Duodenal mucosa (tissue), 2 donors: ENCODE data around the gene MAML2.

Source experiments
- H3K27ac ChIP-seq: one replicate; pipeline ENCODE4 v1.7.0; 2013; ENCODE audit warnings: low read depth, low read length
- H3K27me3 ChIP-seq, 2 donors: one replicate each; pipeline ENCODE4 v1.7.0; 2013; ENCODE audit warnings: low read length in 2 of 2, control low read depth in 1 of 2; ENCODE audit not compliant: insufficient read depth in 2 of 2, control insufficient read depth in 1 of 2
- H3K36me3 ChIP-seq, 2 donors: one replicate each; pipeline ENCODE4 v1.7.0; 2013; ENCODE audit warnings: low read length in 2 of 2, control low read depth in 1 of 2; ENCODE audit not compliant: insufficient read depth in 2 of 2, control insufficient read depth in 1 of 2
- H3K4me1 ChIP-seq, 2 donors: one replicate each; pipeline ENCODE4 v1.7.0; 2013; ENCODE audit warnings: low read length in 2 of 2, control low read depth in 1 of 2; ENCODE audit not compliant: insufficient read depth in 2 of 2, control insufficient read depth in 1 of 2
- H3K4me3 ChIP-seq, 2 donors: one replicate each; pipeline ENCODE4 v1.7.0; 2013; ENCODE audit warnings: low read length in 2 of 2, low read depth in 1 of 2
- H3K9ac ChIP-seq, 2 donors: one replicate each; pipeline ENCODE4 v1.7.0; 2013; ENCODE audit warnings: low read length in 2 of 2, low read depth in 1 of 2
- H3K9me3 ChIP-seq, 2 donors: one replicate each; pipeline ENCODE4 v1.7.0; 2013; ENCODE audit warnings: low read length in 2 of 2, control low read depth in 1 of 2; ENCODE audit not compliant: control insufficient read depth in 1 of 2

Gene MAML2

GRCh38 chr11:96205460-96205809, 137.6 kb downstream of the MAML2 start:
- H3K9me3 ChIP-seq, result no peaks in the 10 kb centered on the region
- H3K9ac ChIP-seq, result no peak overlapping the region
- peaks cover 7 to 17% of the 10 kb centered on the region in 2 donors for H3K4me1 ChIP-seq
- no peaks in the 10 kb centered on the region for H3K27me3 ChIP-seq
- no peaks in the 10 kb centered on the region for H3K36me3 ChIP-seq
- H3K4me3 ChIP-seq, result no peak overlapping the region
- H3K27ac ChIP-seq, result no peak overlapping the region

DNA sequence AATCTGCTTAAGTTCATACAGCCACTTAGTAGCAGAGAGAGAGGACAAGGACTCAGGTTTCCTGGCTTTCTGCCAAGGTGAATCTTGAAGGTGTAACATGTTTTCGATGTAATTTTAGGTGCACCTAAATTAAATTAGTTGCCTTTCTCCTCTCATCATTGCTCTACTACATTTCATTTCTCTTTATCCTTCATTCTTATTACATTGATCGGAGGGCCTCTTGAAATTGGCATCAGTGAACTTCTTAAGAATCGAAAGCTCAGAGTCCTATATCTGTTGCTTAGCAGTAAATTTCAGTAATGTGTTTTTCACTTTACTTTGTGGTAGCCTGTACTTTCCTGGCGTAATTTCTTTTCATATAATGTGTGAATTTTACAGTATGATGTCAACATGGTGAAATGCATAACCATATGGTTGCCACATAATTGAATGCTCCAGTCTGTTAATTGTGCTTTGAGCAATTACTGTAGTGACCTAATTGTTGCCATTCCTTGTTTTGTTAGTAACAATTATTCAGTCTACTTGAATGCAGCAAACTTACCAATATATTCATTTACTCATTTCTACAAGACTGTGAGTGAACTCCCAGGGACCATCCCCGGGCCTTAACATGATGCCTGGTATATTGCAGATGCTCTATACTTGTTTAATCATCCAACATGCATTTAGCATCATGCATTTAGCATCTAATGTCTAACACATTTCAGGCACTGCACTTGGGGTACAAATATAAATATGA, 138.1 kb downstream of the MAML2 start:
- no peak overlapping the region for H3K27ac ChIP-seq
- H3K4me3 ChIP-seq, result no peak overlapping the region
- H3K27me3 ChIP-seq, result no peaks in the 10 kb centered on the region
- H3K9ac ChIP-seq, result no peak overlapping the region
- H3K4me1 ChIP-seq, result peaks cover 12 to 22% of the 10 kb centered on the region in 2 donors
- no peaks in the 10 kb centered on the region for H3K9me3 ChIP-seq
- no peaks in the 10 kb centered on the region for H3K36me3 ChIP-seq

DNA sequence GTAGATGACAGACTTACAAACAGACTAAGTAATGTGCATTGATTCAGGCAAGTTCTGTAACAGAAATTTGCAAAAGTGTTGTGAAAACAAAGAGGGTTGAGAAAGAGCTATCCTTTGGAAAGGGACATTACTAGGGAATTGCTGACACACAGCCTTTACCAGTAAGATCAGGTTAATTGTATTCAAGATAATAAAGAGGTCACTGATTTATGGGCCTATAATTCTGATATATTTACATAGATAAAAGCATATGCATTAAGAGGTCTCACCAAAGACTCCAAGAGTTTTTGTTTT, 138.7 kb downstream of the MAML2 start:
- H3K27ac ChIP-seq, result no peak overlapping the region
- no peaks in the 10 kb centered on the region for H3K27me3 ChIP-seq
- no peak overlapping the region for H3K4me3 ChIP-seq
- no peak overlapping the region for H3K9ac ChIP-seq
- H3K9me3 ChIP-seq, result no peaks in the 10 kb centered on the region
- H3K4me1 ChIP-seq, result peaks cover 17 to 27% of the 10 kb centered on the region in 2 donors
- H3K36me3 ChIP-seq, result no peaks in the 10 kb centered on the region

DNA sequence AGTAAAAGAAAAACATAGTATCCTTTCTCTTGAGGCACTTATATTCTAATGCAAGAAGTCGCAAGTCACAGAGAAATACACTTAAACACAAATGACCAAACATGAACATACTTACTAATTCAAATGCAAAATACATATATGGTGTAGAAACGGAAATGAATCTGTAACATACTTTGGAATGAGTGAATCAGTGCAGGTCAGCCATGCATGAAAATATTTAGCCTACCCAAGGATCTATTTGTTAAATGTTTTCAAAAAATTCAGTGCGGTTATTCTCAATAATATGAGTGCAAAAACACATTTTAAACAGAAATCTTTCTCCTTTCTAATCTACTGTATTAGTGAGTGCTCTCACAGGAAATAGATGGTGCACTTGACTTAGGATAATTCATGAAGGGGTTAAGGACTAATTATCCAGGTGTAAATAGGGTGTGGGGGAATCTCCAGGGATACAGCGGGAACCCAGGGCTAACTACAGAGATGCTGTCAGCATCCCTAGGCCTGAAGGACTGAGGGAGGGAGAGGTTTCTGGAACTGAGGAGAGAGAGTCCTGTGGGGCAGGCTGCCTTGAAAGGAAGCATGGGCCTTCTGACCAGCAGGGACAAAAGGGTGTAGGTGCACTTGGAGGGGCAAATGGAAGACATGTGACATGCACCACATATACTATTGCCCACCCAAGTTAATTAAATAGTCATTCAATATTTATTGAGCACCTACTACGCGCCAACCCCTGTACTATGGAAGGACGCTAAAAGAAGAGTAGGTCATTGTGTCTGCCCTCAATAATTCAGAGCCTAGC, 139.2 kb downstream of the MAML2 start:
- H3K27me3 ChIP-seq, result no peaks in the 10 kb centered on the region
- peaks cover 17 to 27% of the 10 kb centered on the region in 2 donors for H3K4me1 ChIP-seq
- H3K4me3 ChIP-seq, result no peak overlapping the region
- no peak overlapping the region for H3K27ac ChIP-seq
- no peaks in the 10 kb centered on the region for H3K9me3 ChIP-seq
- no peaks in the 10 kb centered on the region for H3K36me3 ChIP-seq
- no peak overlapping the region for H3K9ac ChIP-seq

DNA sequence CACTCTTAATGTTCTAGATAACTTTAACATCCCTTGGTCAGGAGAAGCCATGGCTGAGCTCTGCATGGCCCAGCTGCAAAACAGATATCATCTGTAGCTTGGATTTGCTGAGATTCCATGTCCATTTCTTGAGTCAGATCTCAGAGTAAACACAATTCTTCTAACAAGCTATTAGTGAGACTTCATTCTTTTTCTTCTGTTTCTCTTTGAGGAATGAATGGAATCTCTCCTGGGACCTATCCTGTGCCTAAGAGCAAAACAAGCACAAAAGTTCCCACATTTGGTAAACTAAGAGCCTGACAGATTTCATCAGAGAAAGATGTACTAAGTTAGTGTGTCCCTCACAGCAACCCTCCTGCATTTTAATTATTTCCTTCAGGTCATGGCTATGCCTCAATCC, 142.8 kb downstream of the MAML2 start:
- Histone ChIP-seq H3K4me1 (peaks cover 10 to 22% of the 10 kb centered on the region in 2 donors), H3K9ac (no peak overlapping the region), H3K4me3 (no peak overlapping the region), H3K27me3 (no peaks in the 10 kb centered on the region), H3K36me3 (no peaks in the 10 kb centered on the region), H3K9me3 (no peaks in the 10 kb centered on the region), H3K27ac (no peak overlapping the region)

DNA sequence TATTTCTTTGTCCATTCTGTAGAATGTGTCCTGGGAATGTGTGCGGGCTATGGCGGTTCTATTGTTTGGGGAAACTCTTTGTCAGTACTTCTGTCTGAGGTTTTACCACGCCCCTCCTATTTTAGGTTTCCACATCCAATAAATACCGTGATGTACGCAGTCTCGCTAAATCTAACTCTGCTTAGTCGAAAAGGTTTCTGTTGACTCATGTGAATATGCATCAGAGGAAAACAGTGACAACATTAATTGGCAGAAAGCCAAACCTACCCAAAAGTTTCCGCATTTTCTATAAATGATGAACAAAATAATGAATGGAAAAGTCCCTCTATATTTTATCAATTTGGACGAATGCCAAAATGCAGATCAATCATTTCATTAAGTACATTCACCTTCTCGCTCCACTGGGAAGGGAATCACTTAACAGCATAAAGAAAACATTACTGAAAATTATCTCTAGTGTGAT, 143.4 kb downstream of the MAML2 start:
- Histone ChIP-seq H3K4me3 (no peak overlapping the region), H3K27ac (no peak overlapping the region), H3K9me3 (no peaks in the 10 kb centered on the region), H3K4me1 (peaks cover 10 to 22% of the 10 kb centered on the region in 2 donors), H3K27me3 (no peaks in the 10 kb centered on the region), H3K36me3 (no peaks in the 10 kb centered on the region), H3K9ac (no peak overlapping the region)

DNA sequence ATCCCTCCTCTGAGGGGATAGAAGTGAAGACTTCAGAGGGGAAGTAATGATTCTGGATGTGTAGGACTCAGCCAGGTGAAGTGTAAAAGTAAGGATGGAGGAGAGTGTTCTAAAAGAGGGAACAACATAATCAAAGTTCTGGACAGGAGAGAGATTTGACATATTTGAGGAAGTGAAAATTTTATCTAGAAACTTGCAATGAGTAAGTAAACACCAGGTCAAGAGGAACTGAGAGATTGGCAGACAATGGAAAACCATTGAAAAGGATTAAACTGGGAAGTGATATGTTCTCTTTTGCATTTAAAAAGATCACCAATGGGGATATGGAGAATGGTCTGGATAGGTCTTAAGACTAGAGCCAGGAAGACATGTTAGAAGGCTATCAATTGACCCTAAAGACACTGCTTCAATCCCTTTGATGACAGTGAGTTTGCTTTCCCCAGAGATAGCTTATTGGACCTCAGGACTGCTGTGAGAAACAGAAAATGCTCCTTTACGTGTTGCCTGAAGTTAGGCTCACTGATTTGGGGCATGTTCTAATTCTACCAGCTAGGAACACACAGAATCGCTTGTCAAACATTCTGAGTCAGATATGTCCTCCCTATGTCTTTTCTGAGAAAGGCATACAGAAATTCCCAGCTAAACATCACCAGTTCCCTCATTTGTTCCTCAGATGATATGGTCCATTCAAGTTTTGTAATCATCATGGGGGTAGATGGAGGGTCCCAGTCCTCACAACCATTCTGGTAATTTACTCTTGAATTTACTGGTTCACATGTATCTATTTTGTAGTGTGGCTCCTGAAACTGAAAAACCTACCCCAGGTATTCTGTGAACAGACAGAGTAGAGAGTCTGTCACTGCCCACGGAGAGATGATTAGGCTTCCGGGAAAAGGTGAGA, 144.9 kb downstream of the MAML2 start:
- Histone ChIP-seq H3K4me1 (peaks cover 10 to 27% of the 10 kb centered on the region in 2 donors), H3K9me3 (no peaks in the 10 kb centered on the region), H3K36me3 (no peaks in the 10 kb centered on the region), H3K27me3 (no peaks in the 10 kb centered on the region), H3K4me3 (no peak overlapping the region), H3K9ac (no peak overlapping the region), H3K27ac (no peak overlapping the region)

GRCh38 chr11:96197103-96197502, 145.9 kb downstream of the MAML2 start:
- Histone ChIP-seq H3K4me1 (peaks cover 10 to 27% of the 10 kb centered on the region in 2 donors), H3K4me3 (no peak overlapping the region), H3K27me3 (no peaks in the 10 kb centered on the region), H3K27ac (no peak overlapping the region), H3K9ac (no peak overlapping the region), H3K9me3 (no peaks in the 10 kb centered on the region), H3K36me3 (no peaks in the 10 kb centered on the region)

GRCh38 chr11:96196181-96196662, 146.8 kb downstream of the MAML2 start:
- H3K4me1 ChIP-seq, result peaks cover 10 to 27% of the 10 kb centered on the region in 2 donors
- H3K27ac ChIP-seq, result no peak overlapping the region
- no peaks in the 10 kb centered on the region for H3K36me3 ChIP-seq
- no peaks in the 10 kb centered on the region for H3K9me3 ChIP-seq
- no peak overlapping the region for H3K4me3 ChIP-seq
- H3K27me3 ChIP-seq, result no peaks in the 10 kb centered on the region
- no peak overlapping the region for H3K9ac ChIP-seq

- Histone ChIP-seq H3K4me1 (peaks cover 10 to 27% of the 10 kb centered on the region in 2 donors), H3K27ac (no peak overlapping the region), H3K36me3 (no peaks in the 10 kb centered on the region), H3K27me3 (no peaks in the 10 kb centered on the region), H3K4me3 (no peak overlapping the region), H3K9me3 (no peaks in the 10 kb centered on the region), H3K9ac (no peak overlapping the region)
Measured at GRCh38 chr11:96195671-96196070, 147.3 kb downstream of the MAML2 start.
